ENCODE data around the gene PSEN1. TPM values are rescaled to one million over a fixed set of nuclear protein-coding genes. Genes with fewer than 3 reads are reported as not detected.

The PSEN1 gene
- total RNA-seq, 4 donors from 2014 or later: 40.1 to 54.6 (median 45.9) TPM

DNA sequence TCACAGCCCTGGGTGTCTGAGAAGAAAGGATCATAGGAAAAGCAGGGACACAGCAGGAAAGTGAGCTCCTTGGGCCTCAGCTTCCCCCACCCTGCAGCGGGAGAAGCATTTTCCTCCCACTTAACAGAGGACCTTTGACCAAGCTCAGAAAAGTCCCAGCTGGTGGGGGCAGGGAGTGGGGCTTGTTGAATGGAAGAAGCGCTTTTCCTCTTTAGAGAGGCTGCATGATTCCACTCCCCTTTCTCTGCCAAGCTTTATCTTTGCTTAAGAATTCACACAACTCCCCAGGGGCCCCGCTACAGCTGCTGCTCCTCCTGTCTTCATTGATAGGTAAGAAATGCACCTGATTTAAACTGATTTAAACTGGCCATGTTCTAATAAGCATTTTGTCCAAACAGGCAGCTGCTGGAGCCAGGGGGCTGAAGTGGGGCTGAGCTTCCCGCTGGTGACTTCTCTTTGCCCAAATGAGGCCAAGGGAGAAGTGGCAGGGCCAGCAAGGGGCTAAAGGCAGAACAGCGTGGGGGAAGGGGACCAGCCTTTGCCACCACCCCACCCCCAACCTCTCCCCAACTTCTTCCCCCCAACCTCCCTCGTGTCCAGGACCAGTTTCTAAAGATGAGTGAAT is 99.3 kb downstream of the PSEN1 start:
- no peak overlapping the region for H3K4me3 ChIP-seq
- H3K9me3 ChIP-seq: no peaks in the 10 kb centered on the region
- TF ChIP-seq POLR2AphosphoS5 (IDR thresholded peaks at IDR 0.05): no peak
- no peak for TF ChIP-seq CTCF (IDR thresholded peaks at IDR 0.05)
- no peak for TF ChIP-seq POLR2A (IDR thresholded peaks at IDR 0.05)
- no peak for TF ChIP-seq EP300 (IDR thresholded peaks at IDR 0.05)
- H3K4me1 ChIP-seq: peaks cover 0 to 54% (median 18%) of the 10 kb centered on the region in 3 donors
- no peak overlapping the region for H3K27ac ChIP-seq
- 29 to 55% methylated on average over 1 to 5 of the region's 6 CpGs for WGBS, 2 donors (ENCODE audit: low coverage in 1 of 2)
- H3K36me3 ChIP-seq: no peaks in the 10 kb centered on the region
- H3K27me3 ChIP-seq: peaks cover 21% of the 10 kb centered on the region
- ATAC-seq: no peak

- no peak for TF ChIP-seq CTCF (IDR thresholded peaks at IDR 0.05)
- TF ChIP-seq EP300 (IDR thresholded peaks at IDR 0.05): no peak
- no peak for TF ChIP-seq POLR2AphosphoS5 (IDR thresholded peaks at IDR 0.05)
- TF ChIP-seq POLR2A (IDR thresholded peaks at IDR 0.05): no peak
- peaks cover 0 to 59% (median 18%) of the 10 kb centered on the region in 3 donors for H3K4me1 ChIP-seq
- H3K27ac ChIP-seq: no peak overlapping the region
- no peak for ATAC-seq
- 65 to 88% methylated on average over 3 to 6 of the region's 11 CpGs for WGBS, 2 donors (ENCODE audit: low coverage in 1 of 2)
- no peaks in the 10 kb centered on the region for H3K36me3 ChIP-seq
- peaks cover 21% of the 10 kb centered on the region for H3K27me3 ChIP-seq
- H3K9me3 ChIP-seq: no peaks in the 10 kb centered on the region
- H3K4me3 ChIP-seq: no peak overlapping the region
Observed at GRCh38 chr14:73236157-73236556, 99.8 kb downstream of the PSEN1 start.

DNA sequence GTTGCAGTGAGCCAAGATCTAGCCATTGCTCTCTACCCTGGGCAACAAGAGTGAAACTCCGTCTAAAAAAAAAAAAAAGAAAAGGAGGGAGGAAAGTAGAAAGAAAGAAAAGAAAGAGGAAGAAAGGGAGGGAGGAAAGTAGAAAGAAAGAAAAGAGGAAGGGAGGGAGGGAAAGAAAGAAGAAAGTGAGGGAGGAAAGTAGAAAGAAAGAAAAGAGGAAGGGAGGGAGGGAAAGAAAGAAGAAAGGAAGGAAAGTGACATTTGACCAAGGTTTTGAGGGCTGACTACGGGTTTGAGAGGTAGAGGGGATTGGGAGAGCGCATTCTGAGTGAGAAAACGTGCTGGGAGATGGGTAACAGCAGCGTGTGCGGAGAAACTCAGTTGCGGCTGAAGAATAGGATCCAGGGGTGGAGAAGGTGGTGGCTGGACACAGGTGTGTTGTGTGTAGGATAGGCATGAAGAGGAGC is 100.5 kb downstream of the PSEN1 start:
- Histone ChIP-seq H3K27me3 (peaks cover 21% of the 10 kb centered on the region), H3K9me3 (no peaks in the 10 kb centered on the region), H3K4me1 (peaks cover 0 to 65% (median 19%) of the 10 kb centered on the region in 3 donors), H3K27ac (no peak overlapping the region), H3K4me3 (peak overlapping the region in 1 of 2 donors; percentile 78), H3K36me3 (no peaks in the 10 kb centered on the region)
- 66 to 69% methylated on average over 5 to 6 of the region's 7 CpGs for WGBS, 2 donors (ENCODE audit: low coverage in 1 of 2)
- TF ChIP-seq EP300 (IDR thresholded peaks at IDR 0.05) (no peak), POLR2AphosphoS5 (IDR thresholded peaks at IDR 0.05) (no peak), CTCF (IDR thresholded peaks at IDR 0.05) (no peak), POLR2A (IDR thresholded peaks at IDR 0.05) (no peak)
- ATAC-seq: no peak

DNA sequence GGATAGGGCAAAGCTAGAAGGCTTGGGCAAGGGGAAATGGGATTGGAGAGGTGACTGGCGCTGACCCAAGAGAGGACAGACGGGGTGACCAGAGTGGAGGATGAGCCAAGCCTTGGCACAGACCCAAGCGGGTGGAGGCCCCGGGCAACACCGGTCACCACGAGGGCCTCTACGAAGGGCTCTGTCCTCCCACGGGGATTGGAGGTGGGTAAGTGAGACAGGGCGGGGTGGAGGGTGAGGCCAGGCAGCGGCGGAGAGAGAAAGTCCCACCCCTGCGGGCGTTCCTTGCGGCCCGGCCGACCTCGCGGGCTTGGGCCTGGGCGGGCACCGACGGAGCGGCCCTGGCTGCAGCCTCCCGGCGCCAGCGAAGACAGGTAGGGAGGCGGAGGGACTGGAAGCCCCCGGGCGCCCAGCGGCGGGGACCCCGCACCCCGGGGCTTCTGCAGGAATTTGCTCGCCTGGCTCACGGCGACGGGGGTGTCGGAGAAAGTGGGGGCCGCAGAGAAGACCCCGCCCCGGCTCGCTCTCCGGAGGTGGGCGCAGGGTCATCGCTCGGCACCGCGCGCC is 101.0 kb downstream of the PSEN1 start, which contains the start of gene PAPLN:
TSS of gene PAPLN (plus strand) at position 288 of the 567 bp plus-strand sequence. CDS start 2,273 bp downstream, outside the sequence.
- peak; percentile 50 for ATAC-seq

GRCh38 chr14:73237786-73238423 is 101.6 kb downstream of the PSEN1 start:
- peak overlapping the region; percentile 4 to 82 (median 73) for H3K27ac ChIP-seq
- peak; percentile 32 for ATAC-seq
- H3K9me3 ChIP-seq: no peaks in the 10 kb centered on the region
- no CpG with 5 or more reads among the region's 73 CpGs for WGBS, 2 donors (ENCODE audit: low coverage in 1 of 2)
- H3K27me3 ChIP-seq: peaks cover 21% of the 10 kb centered on the region
- H3K36me3 ChIP-seq: no peaks in the 10 kb centered on the region
- TF ChIP-seq POLR2A (IDR thresholded peaks at IDR 0.05) (no peak), CTCF (IDR thresholded peaks at IDR 0.05) (no peak), EP300 (IDR thresholded peaks at IDR 0.05) (no peak), POLR2AphosphoS5 (IDR thresholded peaks at IDR 0.05) (no peak)
- H3K4me1 ChIP-seq: peaks cover 0 to 67% (median 25%) of the 10 kb centered on the region in 3 donors
- H3K4me3 ChIP-seq: peak overlapping the region; percentile 56 to 78

More for the DNA sequence above, 101.0 kb downstream of the PSEN1 start, which contains the start of gene PAPLN:
- peak within 1 kb of the TSS; percentile 56 to 78 for H3K4me3 ChIP-seq
- H3K27me3 ChIP-seq: peaks cover 21% of the 10 kb centered on the region
- H3K9me3 ChIP-seq: no peaks in the 10 kb centered on the region
- no peaks in the 10 kb centered on the region for H3K36me3 ChIP-seq
- 24% methylated on average over 4 of the region's 48 CpGs; no CpG with 5 or more reads in 1 of the 2 donors for WGBS, 2 donors (ENCODE audit: low coverage in 1 of 2)
- H3K4me1 ChIP-seq: peaks cover 0 to 66% (median 24%) of the 10 kb centered on the region in 3 donors
- TF ChIP-seq POLR2A (IDR thresholded peaks at IDR 0.05) (peak in 1 of 2 donors; percentile 18), POLR2AphosphoS5 (IDR thresholded peaks at IDR 0.05) (no peak), EP300 (IDR thresholded peaks at IDR 0.05) (no peak)
- H3K27ac ChIP-seq: peak within 1 kb of the TSS; percentile 4 to 82 (median 73)

Measured in gastroesophageal sphincter (tissue), 4 donors.